Measurements from ENCODE around the gene MC2R.

MC2R gene

DNA sequence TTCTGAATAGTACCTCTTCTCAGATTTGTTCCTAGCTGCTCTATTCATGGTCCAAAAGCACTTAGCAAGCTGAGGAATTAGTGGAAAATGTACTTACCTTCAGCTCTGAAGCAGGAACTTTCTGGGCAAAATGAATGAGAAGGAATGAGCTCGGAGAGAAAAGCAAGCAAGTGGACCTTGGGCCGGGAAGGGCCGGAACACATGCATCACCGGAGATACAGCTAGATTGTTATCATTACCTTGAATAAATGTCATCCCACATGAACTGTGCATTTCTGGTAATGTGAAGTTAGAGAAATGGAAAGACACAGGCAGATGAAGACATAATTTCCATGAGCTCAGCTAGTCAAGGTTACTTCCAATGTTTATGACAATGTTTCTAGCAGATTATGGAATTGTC is at the start of gene MC2R:
Gene MC2R (minus strand): TSS at position 146 of the 400 bp plus-strand sequence. CDS start 30,018 bp downstream, outside the sequence.
- H3K27me3 ChIP-seq (replicated peaks) = no peaks in the 10 kb centered on the region
- H3K36me3 ChIP-seq (replicated peaks) = no peaks in the 10 kb centered on the region
- TF ChIP-seq, protein P1, sequence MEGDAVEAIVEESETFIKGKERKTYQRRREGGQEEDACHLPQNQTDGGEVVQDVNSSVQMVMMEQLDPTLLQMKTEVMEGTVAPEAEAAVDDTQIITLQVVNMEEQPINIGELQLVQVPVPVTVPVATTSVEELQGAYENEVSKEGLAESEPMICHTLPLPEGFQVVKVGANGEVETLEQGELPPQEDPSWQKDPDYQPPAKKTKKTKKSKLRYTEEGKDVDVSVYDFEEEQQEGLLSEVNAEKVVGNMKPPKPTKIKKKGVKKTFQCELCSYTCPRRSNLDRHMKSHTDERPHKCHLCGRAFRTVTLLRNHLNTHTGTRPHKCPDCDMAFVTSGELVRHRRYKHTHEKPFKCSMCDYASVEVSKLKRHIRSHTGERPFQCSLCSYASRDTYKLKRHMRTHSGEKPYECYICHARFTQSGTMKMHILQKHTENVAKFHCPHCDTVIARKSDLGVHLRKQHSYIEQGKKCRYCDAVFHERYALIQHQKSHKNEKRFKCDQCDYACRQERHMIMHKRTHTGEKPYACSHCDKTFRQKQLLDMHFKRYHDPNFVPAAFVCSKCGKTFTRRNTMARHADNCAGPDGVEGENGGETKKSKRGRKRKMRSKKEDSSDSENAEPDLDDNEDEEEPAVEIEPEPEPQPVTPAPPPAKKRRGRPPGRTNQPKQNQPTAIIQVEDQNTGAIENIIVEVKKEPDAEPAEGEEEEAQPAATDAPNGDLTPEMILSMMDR (IDR thresholded peaks at IDR 0.05; ENCODE audit: low read depth, low read length, missing control alignments) = no peak
- no peak within 1 kb of the TSS for H3K27ac ChIP-seq
- no peak for DNase-seq
- in situ Hi-C loops (cut with HindIII; ENCODE audit: low pct_ligation_motif_present, low sequenced_read_pairs) = no loop called here
- H3K4me3 ChIP-seq (ENCODE audit: low read depth, low read length) = no peak within 1 kb of the TSS

DNA sequence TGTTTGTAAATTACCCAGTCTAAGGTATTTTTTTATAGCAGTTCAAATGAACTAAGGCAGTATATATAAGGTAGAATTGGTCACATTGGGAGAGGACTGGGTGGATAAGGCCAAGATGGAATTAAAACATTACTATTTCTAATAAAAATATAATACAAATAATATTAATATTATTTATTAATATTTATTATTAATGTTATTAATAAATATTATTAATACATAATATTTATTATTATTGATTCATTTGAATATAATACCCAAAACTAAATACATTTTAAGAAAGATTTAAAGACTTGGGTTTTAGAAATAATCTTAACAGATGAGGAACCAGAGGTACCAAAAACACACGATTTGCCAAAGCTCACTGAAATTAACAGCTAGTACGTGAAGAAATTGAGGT is 30.5 kb upstream of the MC2R start:
- in situ Hi-C loops (cut with HindIII; ENCODE audit: low pct_ligation_motif_present, low sequenced_read_pairs) = no loop called here

DNA sequence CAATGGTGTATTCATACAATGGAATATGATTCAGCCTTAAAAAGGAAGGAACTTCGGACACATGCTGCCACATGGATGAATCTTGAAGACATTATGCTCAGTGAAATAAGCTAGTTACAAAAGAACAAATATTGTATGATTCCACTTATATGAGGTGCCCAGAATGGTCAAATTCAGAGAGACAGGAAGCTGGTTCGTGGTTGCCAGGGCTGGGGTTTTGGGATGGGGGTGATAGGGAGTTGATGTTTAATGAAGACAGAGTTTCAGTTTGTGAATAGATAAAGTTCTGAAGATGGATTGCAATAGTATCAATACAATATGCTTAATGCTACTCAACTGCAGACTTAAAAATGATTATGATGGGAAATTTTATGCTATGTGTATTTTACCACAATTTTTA is 28.0 kb upstream of the MC2R start:
- Histone ChIP-seq H3K4me3 (ENCODE audit: low read depth, low read length) (no peak overlapping the region), H3K27ac (no peak overlapping the region), H3K27me3 (replicated peaks) (no peaks in the 10 kb centered on the region), H3K36me3 (replicated peaks) (no peaks in the 10 kb centered on the region)
- TF ChIP-seq, protein P1 (IDR thresholded peaks at IDR 0.05; ENCODE audit: low read depth, low read length, missing control alignments) = no peak
- DNase-seq = no peak
- in situ Hi-C loops (cut with HindIII; ENCODE audit: low pct_ligation_motif_present, low sequenced_read_pairs) = no loop called here

More for the DNA sequence above, 30.5 kb upstream of the MC2R start:
- no peak for DNase-seq
- Histone ChIP-seq H3K4me3 (ENCODE audit: low read depth, low read length) (no peak overlapping the region), H3K36me3 (replicated peaks) (no peaks in the 10 kb centered on the region), H3K27ac (no peak overlapping the region), H3K27me3 (replicated peaks) (no peaks in the 10 kb centered on the region)
- TF ChIP-seq, protein P1 (IDR thresholded peaks at IDR 0.05; ENCODE audit: low read depth, low read length, missing control alignments) = no peak

DNA sequence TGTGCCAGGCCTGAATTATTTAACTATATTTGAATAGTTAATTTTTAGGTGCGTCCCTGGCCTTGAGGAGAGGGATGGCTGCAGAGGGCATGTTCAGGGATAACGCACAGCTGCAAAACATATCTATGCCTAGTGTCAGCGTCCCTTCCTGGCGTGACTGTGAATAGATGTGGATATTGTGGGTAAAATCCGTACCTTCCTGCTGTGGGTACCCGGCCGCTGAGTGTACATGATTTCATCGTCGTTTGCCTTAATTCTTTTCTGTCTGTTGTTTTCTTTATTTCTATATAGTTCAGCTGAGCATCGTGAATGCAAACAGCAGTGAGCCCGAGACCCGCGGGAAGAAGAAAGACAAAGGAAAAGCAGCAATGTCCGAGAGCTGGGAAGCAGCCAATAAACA is 25.0 kb upstream of the MC2R start:
- Histone ChIP-seq H3K4me3 (ENCODE audit: low read depth, low read length) (no peak overlapping the region), H3K36me3 (replicated peaks) (no peaks in the 10 kb centered on the region), H3K27ac (no peak overlapping the region), H3K27me3 (replicated peaks) (no peaks in the 10 kb centered on the region)
- in situ Hi-C loops (cut with HindIII; ENCODE audit: low pct_ligation_motif_present, low sequenced_read_pairs) = no loop called here
- TF ChIP-seq, protein P1 (IDR thresholded peaks at IDR 0.05; ENCODE audit: low read depth, low read length, missing control alignments) = no peak
- DNase-seq = no peak

DNA sequence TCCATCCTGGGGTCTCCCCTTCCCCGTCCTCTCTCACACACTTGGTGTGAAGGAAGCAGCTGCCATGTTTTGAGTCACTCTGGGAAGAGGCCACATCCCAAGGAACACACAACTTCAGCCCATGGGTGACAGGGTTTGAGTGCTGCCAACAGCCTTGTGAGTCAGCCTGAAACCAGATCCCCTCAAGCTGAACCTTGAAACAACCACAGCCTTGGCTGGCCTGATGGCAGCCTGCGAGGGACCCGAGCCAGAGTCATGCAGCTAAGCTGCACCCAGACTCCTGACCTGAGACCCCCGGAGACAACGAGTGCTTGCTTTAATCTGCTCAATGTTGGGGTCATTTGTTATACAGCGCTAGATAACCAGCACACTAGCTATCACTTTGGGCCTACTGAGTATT is 19.3 kb upstream of the MC2R start:
- H3K36me3 ChIP-seq (replicated peaks) = no peaks in the 10 kb centered on the region
- in situ Hi-C loops (cut with HindIII; ENCODE audit: low pct_ligation_motif_present, low sequenced_read_pairs) = no loop called here
- no peak for DNase-seq

DNA sequence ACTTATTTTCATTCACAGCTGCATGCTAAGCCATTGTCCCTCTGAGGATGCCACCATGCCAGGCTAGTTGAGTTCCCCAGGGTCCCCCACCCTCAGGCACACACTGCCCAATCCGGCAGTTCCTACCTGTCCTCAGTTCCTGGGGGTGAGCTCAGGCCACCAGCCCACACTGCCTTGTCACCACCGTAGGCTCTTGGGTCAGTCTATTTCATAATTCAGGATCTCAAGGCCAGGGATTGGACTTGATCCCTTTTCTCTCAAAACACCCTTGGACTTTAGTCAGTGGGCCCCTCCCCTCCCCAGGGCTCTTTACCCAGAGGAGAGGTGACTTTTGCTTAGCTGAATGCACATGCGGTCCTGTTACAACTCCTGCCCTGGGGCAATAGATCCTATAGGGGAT is 18.7 kb upstream of the MC2R start:
- Histone ChIP-seq H3K27ac (no peak overlapping the region), H3K36me3 (replicated peaks) (no peaks in the 10 kb centered on the region), H3K27me3 (replicated peaks) (no peaks in the 10 kb centered on the region), H3K4me3 (ENCODE audit: low read depth, low read length) (no peak overlapping the region)
- TF ChIP-seq, protein P1 (IDR thresholded peaks at IDR 0.05; ENCODE audit: low read depth, low read length, missing control alignments) = no peak
- no peak for DNase-seq
- in situ Hi-C loops (cut with HindIII; ENCODE audit: low pct_ligation_motif_present, low sequenced_read_pairs) = no loop called here

More for the DNA sequence above, 19.3 kb upstream of the MC2R start:
- Histone ChIP-seq H3K4me3 (ENCODE audit: low read depth, low read length) (no peak overlapping the region), H3K27me3 (replicated peaks) (no peaks in the 10 kb centered on the region), H3K27ac (no peak overlapping the region)
- TF ChIP-seq, protein P1 (IDR thresholded peaks at IDR 0.05; ENCODE audit: low read depth, low read length, missing control alignments) = no peak
